OCI-LY3 (cell line): ENCODE data around the gene NTRK1.

Experiments used
- H2AFZ ChIP-seq: fragments of 200-600, 300-600 bp; shearing (Covaris generic); 2 replicates; pipeline ENCODE4 v1.6.0; 2014; ENCODE audit warnings: antibody characterized with exemption, low read depth, low read length
- H3K27ac ChIP-seq: fragments of 200-600, 300-600 bp; sonication (generic); 2 replicates; pipeline ENCODE4 v1.5.1; 2014; ENCODE audit warnings: mild to moderate bottlenecking, low read length, moderate library complexity, mixed read lengths
- H3K27me3 ChIP-seq: fragments of 200-600, 300-600 bp; sonication (generic); 2 replicates; pipeline ENCODE4 v1.6.1; 2014; ENCODE audit warnings: low read depth, low read length, mixed read lengths
- H3K36me3 ChIP-seq: fragments of 200-600, 300-600 bp; sonication (generic); replicated peaks from 2 replicates; pipeline ENCODE3; 2014; ENCODE audit warnings: low read depth, low read length, mixed read lengths
- H3K4me1 ChIP-seq: fragments of 300-600, 200-600 bp; sonication (generic); 2 replicates; pipeline ENCODE4 v1.6.1; 2014; ENCODE audit warnings: low read length, mixed read lengths
- H3K4me2 ChIP-seq: fragments of 200-600, 300-600 bp; sonication (generic); 2 replicates; pipeline ENCODE4 v1.6.1; 2014; ENCODE audit warnings: low read length, mixed read lengths
- H3K4me3 ChIP-seq: fragments of 300-600, 200-600 bp; sonication (generic); 2 replicates; pipeline ENCODE4 v1.5.1; 2014; ENCODE audit warnings: antibody characterized with exemption, mild to moderate bottlenecking, low read length, moderate library complexity
- H3K79me2 ChIP-seq: fragments of 300-600, 200-600 bp; shearing (Covaris generic); 2 replicates; pipeline ENCODE4 v1.6.1; 2014; ENCODE audit warnings: mild to moderate bottlenecking, low read length, mixed read lengths
- H3K9ac ChIP-seq: fragments of 300-600, 200-600 bp; shearing (Covaris generic); 2 replicates; pipeline ENCODE4 v1.6.0; 2014; ENCODE audit warnings: mild to moderate bottlenecking, low read length, moderate library complexity
- H3K9me3 ChIP-seq: fragments of 200-600, 300-600 bp; shearing (Covaris generic); 2 replicates; pipeline ENCODE4 v1.6.1; 2014; ENCODE audit warnings: low read length, mixed read lengths; ENCODE audit not compliant: insufficient read depth
- H4K20me1 ChIP-seq: fragments of 200-600, 300-600 bp; sonication (generic); 2 replicates; pipeline ENCODE4 v1.6.1; 2016; ENCODE audit warnings: low read length, mixed read lengths; ENCODE audit not compliant: insufficient read depth
- EZH2phosphoT487 ChIP-seq: fragments of 200-600 bp; shearing (Covaris generic); IDR thresholded peaks from 2 replicates; pipeline ENCODE4 v1.6.1; 2018; ENCODE audit warnings: antibody characterized with exemption, mixed run types, low read depth
- TF ChIP-seq, protein P1 (sequence below): fragments of 200-600, 300-600 bp; sonication (generic); IDR thresholded peaks from 2 replicates; pipeline ENCODE4 v1.5.1; 2014; ENCODE audit warnings: antibody characterized with exemption, low read length, low read depth

Gene NTRK1

DNA sequence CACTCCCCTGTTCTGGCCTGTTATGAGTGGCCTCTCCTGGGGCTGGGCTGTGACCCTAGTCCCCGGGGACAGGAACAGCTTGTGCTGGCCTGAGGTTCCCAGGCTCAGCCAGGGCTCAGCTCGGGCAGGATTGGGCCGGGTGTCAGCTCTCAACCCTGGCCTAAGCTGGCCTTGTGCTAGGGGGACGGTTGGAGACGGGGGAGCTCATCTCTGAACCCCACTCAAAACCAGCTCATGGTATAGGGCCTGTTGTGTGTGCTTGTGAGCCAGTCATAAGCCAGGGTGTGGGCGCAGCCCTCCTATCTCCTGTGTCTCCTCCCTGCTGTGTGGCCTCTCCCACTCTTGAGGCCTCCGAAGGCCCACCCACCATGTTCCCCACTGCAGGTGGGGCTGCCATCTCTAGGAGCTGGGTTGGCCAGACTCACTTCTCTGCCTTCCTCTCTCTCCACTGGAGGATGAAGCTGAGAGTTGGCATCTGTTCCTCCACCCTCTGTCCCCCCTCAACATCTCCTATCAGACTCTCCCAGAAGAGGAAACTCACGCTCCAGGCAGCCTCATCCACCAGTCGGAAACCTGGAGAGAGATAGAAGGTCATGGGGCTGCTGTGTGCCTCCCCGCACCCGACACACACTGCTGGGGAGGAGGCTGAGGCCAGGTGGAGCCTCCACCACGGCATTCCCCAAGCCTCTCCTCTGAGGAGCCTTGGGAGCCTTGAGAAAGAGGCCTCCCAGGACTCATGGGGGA, 34.2 kb downstream of the NTRK1 start:
- Histone ChIP-seq H3K9ac (no peak overlapping the region), H3K79me2 (no peaks in the 10 kb centered on the region), H3K4me1 (peaks cover 8% of the 10 kb centered on the region), H3K27ac (no peak overlapping the region), H3K4me3 (no peak overlapping the region), H3K36me3 (no peaks in the 10 kb centered on the region), H4K20me1 (no peaks in the 10 kb centered on the region), H3K27me3 (peaks cover 26% of the 10 kb centered on the region), H3K4me2 (no peak overlapping the region), H2AFZ (no peak overlapping the region), H3K9me3 (no peaks in the 10 kb centered on the region)
- no peak for TF ChIP-seq EZH2phosphoT487
- TF ChIP-seq, protein P1, sequence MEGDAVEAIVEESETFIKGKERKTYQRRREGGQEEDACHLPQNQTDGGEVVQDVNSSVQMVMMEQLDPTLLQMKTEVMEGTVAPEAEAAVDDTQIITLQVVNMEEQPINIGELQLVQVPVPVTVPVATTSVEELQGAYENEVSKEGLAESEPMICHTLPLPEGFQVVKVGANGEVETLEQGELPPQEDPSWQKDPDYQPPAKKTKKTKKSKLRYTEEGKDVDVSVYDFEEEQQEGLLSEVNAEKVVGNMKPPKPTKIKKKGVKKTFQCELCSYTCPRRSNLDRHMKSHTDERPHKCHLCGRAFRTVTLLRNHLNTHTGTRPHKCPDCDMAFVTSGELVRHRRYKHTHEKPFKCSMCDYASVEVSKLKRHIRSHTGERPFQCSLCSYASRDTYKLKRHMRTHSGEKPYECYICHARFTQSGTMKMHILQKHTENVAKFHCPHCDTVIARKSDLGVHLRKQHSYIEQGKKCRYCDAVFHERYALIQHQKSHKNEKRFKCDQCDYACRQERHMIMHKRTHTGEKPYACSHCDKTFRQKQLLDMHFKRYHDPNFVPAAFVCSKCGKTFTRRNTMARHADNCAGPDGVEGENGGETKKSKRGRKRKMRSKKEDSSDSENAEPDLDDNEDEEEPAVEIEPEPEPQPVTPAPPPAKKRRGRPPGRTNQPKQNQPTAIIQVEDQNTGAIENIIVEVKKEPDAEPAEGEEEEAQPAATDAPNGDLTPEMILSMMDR = no peak

DNA sequence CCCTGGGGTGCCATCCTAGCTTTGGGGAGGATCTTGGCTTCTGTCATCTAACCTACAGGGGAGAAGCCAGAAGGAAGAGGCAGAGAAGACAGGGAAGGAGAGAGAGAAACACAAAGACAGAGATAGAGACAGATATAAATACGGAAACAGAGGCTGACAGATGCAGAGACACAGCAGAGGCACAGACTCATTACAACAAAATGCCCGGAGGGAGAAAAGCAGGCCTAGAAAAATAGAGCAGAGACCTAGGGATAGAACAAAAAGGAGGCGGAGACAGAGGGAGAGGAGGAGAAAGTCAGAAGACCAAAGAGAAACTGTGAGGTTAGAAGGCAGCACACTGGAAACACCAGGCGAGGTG, 34.8 kb downstream of the NTRK1 start:
- H3K79me2 ChIP-seq = no peaks in the 10 kb centered on the region
- no peak overlapping the region for H3K4me2 ChIP-seq
- no peak overlapping the region for H3K4me3 ChIP-seq
- no peaks in the 10 kb centered on the region for H4K20me1 ChIP-seq
- H3K9ac ChIP-seq = no peak overlapping the region
- H3K27ac ChIP-seq = no peak overlapping the region
- H3K9me3 ChIP-seq = no peaks in the 10 kb centered on the region
- peaks cover 25% of the 10 kb centered on the region for H3K27me3 ChIP-seq
- no peak for TF ChIP-seq EZH2phosphoT487
- TF ChIP-seq, protein P1 = no peak
- no peak overlapping the region for H2AFZ ChIP-seq
- H3K36me3 ChIP-seq = no peaks in the 10 kb centered on the region
- peaks cover 12% of the 10 kb centered on the region for H3K4me1 ChIP-seq

DNA sequence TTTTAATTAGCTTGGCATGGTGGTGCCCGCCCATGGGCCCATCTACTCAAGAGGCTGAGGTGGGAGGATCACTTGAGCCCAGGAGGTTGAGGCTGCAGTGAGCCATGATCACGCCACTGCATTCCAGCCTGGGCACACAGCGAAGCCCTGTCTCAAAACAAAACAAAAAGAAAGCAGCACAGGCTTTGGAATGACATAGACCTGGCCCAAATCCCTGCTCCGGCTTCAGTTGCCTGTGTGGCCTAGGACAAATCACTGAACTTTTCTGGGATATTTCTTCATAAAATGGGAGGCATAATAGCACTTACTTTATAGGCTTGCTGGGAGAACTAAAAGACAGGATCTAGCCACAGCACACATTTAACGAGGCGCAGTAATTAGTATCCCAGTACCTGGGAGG, 35.3 kb downstream of the NTRK1 start:
- Histone ChIP-seq H3K27ac (no peak overlapping the region), H3K9me3 (no peaks in the 10 kb centered on the region), H3K79me2 (no peaks in the 10 kb centered on the region), H2AFZ (no peak overlapping the region), H3K4me3 (no peak overlapping the region), H3K4me2 (no peak overlapping the region), H3K9ac (no peak overlapping the region), H3K36me3 (no peaks in the 10 kb centered on the region), H3K4me1 (peaks cover 12% of the 10 kb centered on the region), H4K20me1 (no peaks in the 10 kb centered on the region), H3K27me3 (peaks cover 23% of the 10 kb centered on the region)
- TF ChIP-seq, protein P1 = no peak
- TF ChIP-seq EZH2phosphoT487 = no peak

DNA sequence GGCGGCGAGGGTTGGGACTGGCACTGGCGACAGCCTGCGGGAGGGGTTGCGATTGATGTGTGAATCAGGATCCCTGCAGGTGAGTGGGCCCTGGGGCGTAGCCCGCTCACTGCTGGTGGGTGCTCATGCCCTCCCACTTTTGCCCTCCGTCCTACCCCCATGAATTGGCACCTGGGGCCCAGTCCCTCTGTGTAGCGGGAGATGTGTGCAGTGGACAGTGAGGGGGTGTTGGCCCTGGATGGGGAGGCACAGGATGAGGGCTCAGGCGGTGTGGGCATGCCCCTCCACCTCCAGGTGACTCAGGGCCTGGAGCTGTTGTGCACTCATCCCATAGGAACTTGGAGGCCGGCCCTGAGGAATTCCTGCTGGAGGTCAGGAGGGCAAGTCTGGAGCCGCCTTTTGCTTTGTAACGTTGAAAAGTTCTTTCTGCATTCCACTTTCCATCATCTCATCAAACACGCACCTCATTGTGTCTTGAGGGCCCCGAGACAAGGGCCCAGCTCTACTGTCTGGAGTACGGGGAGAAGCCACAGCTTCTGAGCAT, 35.9 kb downstream of the NTRK1 start:
- peaks cover 12% of the 10 kb centered on the region for H3K4me1 ChIP-seq
- H4K20me1 ChIP-seq = no peaks in the 10 kb centered on the region
- no peak overlapping the region for H3K27ac ChIP-seq

More for the DNA sequence above, 35.9 kb downstream of the NTRK1 start:
- Histone ChIP-seq H3K36me3 (no peaks in the 10 kb centered on the region), H3K4me2 (no peak overlapping the region), H3K4me3 (no peak overlapping the region), H3K9me3 (no peaks in the 10 kb centered on the region), H3K9ac (no peak overlapping the region), H3K79me2 (no peaks in the 10 kb centered on the region), H3K27me3 (peaks cover 17% of the 10 kb centered on the region), H2AFZ (no peak overlapping the region)
- TF ChIP-seq EZH2phosphoT487 = no peak
- TF ChIP-seq, protein P1 = no peak
